Natural killer cell (primary cell): ENCODE results near the gene EOLA1. TPM values are rescaled to one million over a fixed set of nuclear protein-coding genes. Genes with fewer than 3 reads are reported as not detected.
"Not testable (repeated sequence)": the region's sequence is repeated elsewhere in the genome, so short reads cannot be mapped to it uniquely, and the experiment has no call there.

Experiments
- ATAC-seq, 3 donors: fragments of 150-1000 bp in 2 of 3; fragments of 200-7000 bp in 1 of 3; cut with Tn5 transposase; 1 replicate in 1 of 3; 2 replicates in 2 of 3; pipeline ENCODE4 v1.10.0; 2021; ENCODE audit warnings: mild to moderate bottlenecking in 2 of 3, moderate library complexity in 2 of 3
- DNase-seq, 2 donors: peaks; one replicate each; pipeline versions ENCODE4 v3.0.0 to v3.0.0-alpha.2; 2013 to 2021; ENCODE audit warnings: mixed read lengths in 1 of 2
- H3K27ac ChIP-seq: one replicate; pipeline ENCODE4 v1.5.1; 2013; ENCODE audit warnings: mild to moderate bottlenecking, low read length
- H3K27me3 ChIP-seq: one replicate; pipeline ENCODE4 v1.6.1; 2013; ENCODE audit warnings: low read length; ENCODE audit not compliant: control insufficient read depth, insufficient read depth
- H3K36me3 ChIP-seq: one replicate; pipeline ENCODE4 v1.6.1; 2013; ENCODE audit warnings: low read length; ENCODE audit not compliant: control insufficient read depth, insufficient read depth
- H3K4me1 ChIP-seq: one replicate; pipeline ENCODE4 v1.6.1; 2013; ENCODE audit warnings: low read length; ENCODE audit not compliant: control insufficient read depth, insufficient read depth
- H3K4me3 ChIP-seq: one replicate; pipeline ENCODE4 v1.5.1; 2013; ENCODE audit warnings: low read length
- H3K9me3 ChIP-seq: one replicate; pipeline ENCODE4 v1.6.1; 2013; ENCODE audit warnings: low read length; ENCODE audit not compliant: control insufficient read depth, insufficient read depth
- H3K27ac Mint-ChIP-seq, 2 donors: one replicate each; pipeline ENCODE4 v1.8.0; 2022; ENCODE audit warnings: mild to moderate bottlenecking in 2 of 2, mixed read lengths in 2 of 2, moderate library complexity in 1 of 2
- H3K27me3 Mint-ChIP-seq, 2 donors: one replicate each; pipeline ENCODE4 v1.8.0; 2022; ENCODE audit warnings: low read depth in 2 of 2, mixed read lengths in 2 of 2
- H3K36me3 Mint-ChIP-seq: one replicate; pipeline ENCODE4 v1.8.0; 2022; ENCODE audit warnings: mixed read lengths
- H3K4me1 Mint-ChIP-seq, 2 donors: one replicate each; pipeline ENCODE4 v1.8.0; 2022; ENCODE audit warnings: mixed read lengths in 2 of 2
- H3K4me3 Mint-ChIP-seq: one replicate; pipeline ENCODE4 v1.8.0; 2022; ENCODE audit warnings: mild to moderate bottlenecking, moderate library complexity, mixed read lengths
- H3K9me3 Mint-ChIP-seq, 2 donors: one replicate each; pipeline ENCODE4 v1.8.0; 2022; ENCODE audit warnings: mixed read lengths in 2 of 2
- WGBS: methylation state at CpG from one replicate; pipeline ENCODE4 v1.1.7; 2013; ENCODE audit warnings: missing lambda C conversion rate; ENCODE audit not compliant: insufficient coverage; 5-methylcytosine and 5-hydroxymethylcytosine counted together
- intact Hi-C: fragments of 100-400 bp; cut with micrococcal nuclease; formaldehyde crosslinking; loops from one replicate; pipeline ENCODE4 v1.14.2; 2022
- total RNA-seq, 4 donors: library from RNA; stranded (reverse); fragments of 120-200 nt in 1 of 4; gene quantifications; one replicate each; pipeline versions ENCODE4 v1.2.3 to v1.2.4, GENCODE V29; 2013 to 2022
- TF ChIP-seq, protein P1 (sequence below): fragments of 200-600 bp; IDR thresholded peaks from one replicate; pipeline ENCODE4 v1.8.0; 2022; ENCODE audit warnings: antibody characterized with exemption

The EOLA1 gene
- total RNA-seq, 3 donors from 2014 or later (not counting 1 experiment from before 2014, with no cell fraction given) = 26.4 to 37.6 (median 36.7) TPM

DNA sequence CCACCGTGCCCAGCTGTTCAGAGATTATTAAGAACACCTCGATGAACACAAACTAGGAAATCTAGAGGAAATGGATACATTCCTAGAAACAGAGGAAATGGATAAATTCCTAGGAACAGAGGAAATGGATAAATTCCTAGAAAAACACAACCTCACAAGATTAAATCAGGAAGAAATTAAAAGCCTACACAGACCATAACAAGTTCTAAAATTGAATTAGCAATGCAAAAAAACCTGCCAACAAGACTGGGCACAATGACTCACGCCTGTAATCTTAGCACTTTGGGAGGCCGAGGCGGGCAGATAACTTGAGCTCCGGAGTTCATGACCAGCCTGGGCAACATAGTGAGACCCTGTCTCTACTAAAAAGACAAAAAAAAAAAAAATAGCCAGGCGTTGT is 22.6 kb upstream of the EOLA1 start:
- H3K4me1 Mint-ChIP-seq = peaks cover 67 to 75% of the 10 kb centered on the region in 2 donors
- H3K4me3 Mint-ChIP-seq = no peak overlapping the region

DNA sequence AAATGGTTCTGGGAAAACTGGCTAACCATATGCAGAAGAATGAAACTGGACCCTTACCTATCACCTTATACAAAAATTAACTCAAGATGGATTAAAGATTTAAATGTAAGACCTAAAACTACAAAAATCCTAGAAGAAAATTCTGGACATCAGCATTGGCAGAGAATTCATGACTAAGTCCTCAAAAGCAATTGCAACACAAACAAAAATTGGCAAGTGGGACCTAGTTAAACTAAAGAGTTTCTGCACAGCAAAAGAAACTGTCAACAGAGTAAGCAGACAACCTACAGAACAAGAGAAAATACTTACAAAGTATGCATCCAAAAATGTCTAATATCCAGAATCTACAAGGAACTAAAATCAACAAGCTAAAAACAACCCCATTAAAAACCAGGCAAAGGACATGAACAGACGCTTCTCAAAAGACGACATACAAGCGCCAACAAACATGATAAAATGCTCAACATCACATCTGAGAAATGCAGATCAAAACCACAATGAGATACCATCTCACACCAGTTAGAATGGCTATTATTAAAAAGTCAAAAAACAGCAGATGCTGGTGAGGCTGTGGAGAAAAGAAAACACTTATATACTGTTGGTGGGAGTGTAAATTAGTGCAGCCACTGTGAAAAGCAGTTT is 20.1 kb upstream of the EOLA1 start:
- peak overlapping the region; percentile 61 for H3K27ac ChIP-seq
- H3K27me3 ChIP-seq, ATAC-seq, H3K27me3 Mint-ChIP-seq, H3K4me3 ChIP-seq, H3K9me3 Mint-ChIP-seq, intact Hi-C loops, H3K36me3 ChIP-seq, H3K9me3 ChIP-seq, H3K36me3 Mint-ChIP-seq: not testable (repeated sequence)
- Mint-ChIP-seq H3K4me3 (peak overlapping the region; percentile 67), H3K27ac (peak overlapping the region; percentile 68 to 87), H3K4me1 (peaks cover 46 to 54% of the 10 kb centered on the region in 2 donors)
- 0% methylated on average over 3 of the region's 3 CpGs for WGBS
- DNase-seq = peak in 1 of 2 donors; percentile 17
- H3K4me1 ChIP-seq = peaks cover 38% of the 10 kb centered on the region

More for the DNA sequence above, 22.6 kb upstream of the EOLA1 start:
- TF ChIP-seq, protein P1, sequence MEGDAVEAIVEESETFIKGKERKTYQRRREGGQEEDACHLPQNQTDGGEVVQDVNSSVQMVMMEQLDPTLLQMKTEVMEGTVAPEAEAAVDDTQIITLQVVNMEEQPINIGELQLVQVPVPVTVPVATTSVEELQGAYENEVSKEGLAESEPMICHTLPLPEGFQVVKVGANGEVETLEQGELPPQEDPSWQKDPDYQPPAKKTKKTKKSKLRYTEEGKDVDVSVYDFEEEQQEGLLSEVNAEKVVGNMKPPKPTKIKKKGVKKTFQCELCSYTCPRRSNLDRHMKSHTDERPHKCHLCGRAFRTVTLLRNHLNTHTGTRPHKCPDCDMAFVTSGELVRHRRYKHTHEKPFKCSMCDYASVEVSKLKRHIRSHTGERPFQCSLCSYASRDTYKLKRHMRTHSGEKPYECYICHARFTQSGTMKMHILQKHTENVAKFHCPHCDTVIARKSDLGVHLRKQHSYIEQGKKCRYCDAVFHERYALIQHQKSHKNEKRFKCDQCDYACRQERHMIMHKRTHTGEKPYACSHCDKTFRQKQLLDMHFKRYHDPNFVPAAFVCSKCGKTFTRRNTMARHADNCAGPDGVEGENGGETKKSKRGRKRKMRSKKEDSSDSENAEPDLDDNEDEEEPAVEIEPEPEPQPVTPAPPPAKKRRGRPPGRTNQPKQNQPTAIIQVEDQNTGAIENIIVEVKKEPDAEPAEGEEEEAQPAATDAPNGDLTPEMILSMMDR = no peak
- no peaks in the 10 kb centered on the region for H3K36me3 ChIP-seq
- H3K4me1 ChIP-seq = peaks cover 43% of the 10 kb centered on the region
- H3K27ac Mint-ChIP-seq = peak overlapping the region in 1 of 2 donors; percentile 29
- H3K27me3 Mint-ChIP-seq = no peaks in the 10 kb centered on the region
- ATAC-seq (no peak), DNase-seq (no peak)
- no peaks in the 10 kb centered on the region for H3K27me3 ChIP-seq
- no peaks in the 10 kb centered on the region for H3K9me3 ChIP-seq
- no peak overlapping the region for H3K4me3 ChIP-seq
- no peaks in the 10 kb centered on the region for H3K36me3 Mint-ChIP-seq
- no peak overlapping the region for H3K27ac ChIP-seq
- intact Hi-C loops = loop anchor here (10.0 kb wide), 1 partner anchor 1603 kb away; the partner anchor contains the start of gene FMR1
- 74% methylated on average over 4 of the region's 7 CpGs for WGBS
- H3K9me3 Mint-ChIP-seq = no peaks in the 10 kb centered on the region

DNA sequence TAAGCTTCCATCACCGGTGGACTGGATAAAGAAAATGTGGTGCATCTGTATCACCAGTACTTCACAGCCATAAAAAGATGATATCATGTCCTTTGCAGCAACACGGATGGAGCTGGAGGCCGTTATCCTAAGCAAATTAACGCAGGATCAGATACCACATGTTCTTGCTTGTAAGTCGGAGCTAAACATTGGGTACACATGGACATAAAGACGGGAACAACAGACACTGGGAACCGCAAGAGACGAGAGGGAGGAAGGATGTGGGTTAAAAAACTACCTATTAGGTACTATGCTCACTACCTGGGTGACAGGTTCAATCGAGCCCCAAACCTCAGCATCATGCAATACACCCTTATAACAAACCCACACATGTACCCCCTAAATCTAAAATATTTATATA is 19.4 kb upstream of the EOLA1 start:
- Histone ChIP-seq H3K36me3 (no peaks in the 10 kb centered on the region), H3K9me3 (no peaks in the 10 kb centered on the region), H3K27me3 (no peaks in the 10 kb centered on the region), H3K4me3 (no peak overlapping the region), H3K4me1 (peaks cover 40% of the 10 kb centered on the region), H3K27ac (peak overlapping the region; percentile 61)
- peak overlapping the region; percentile 68 to 87 for H3K27ac Mint-ChIP-seq
- peaks cover 44 to 48% of the 10 kb centered on the region in 2 donors for H3K4me1 Mint-ChIP-seq
- TF ChIP-seq, protein P1 = no peak
- intact Hi-C loops = no loop called here
- no peaks in the 10 kb centered on the region for H3K36me3 Mint-ChIP-seq
- peak overlapping the region; percentile 67 for H3K4me3 Mint-ChIP-seq
- DNase-seq = peak in 1 of 2 donors; percentile 70
- no peaks in the 10 kb centered on the region for H3K27me3 Mint-ChIP-seq
- WGBS = 52% methylated on average over 4 of the region's 9 CpGs
- no peak for ATAC-seq
- H3K9me3 Mint-ChIP-seq = no peaks in the 10 kb centered on the region

DNA sequence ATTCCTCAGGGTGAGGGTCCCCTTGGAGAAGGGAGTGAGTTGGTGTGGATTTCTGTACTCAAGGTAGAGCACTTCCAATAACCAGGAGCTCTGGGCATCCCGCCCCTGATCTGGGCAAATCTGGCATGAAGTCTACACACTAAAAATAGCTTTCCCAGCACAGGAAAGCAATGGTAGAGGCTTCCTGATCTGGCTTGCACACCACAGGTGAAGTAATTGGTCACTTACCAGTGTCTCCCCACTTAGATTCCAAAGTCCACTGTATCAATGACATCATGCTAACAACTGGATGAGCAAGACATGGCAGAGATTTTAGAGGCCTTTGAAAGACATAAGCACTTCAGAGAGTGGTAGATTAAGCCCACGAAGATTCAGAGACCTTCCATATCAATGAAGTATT is 17.9 kb upstream of the EOLA1 start:
- Mint-ChIP-seq H3K9me3 (no peaks in the 10 kb centered on the region), H3K27ac (peak overlapping the region; percentile 68 to 78), H3K36me3 (no peaks in the 10 kb centered on the region), H3K4me3 (no peak overlapping the region), H3K4me1 (peaks cover 39 to 42% of the 10 kb centered on the region in 2 donors), H3K27me3 (no peaks in the 10 kb centered on the region)
- WGBS = 100% methylated on average over 1 of the region's 2 CpGs
- TF ChIP-seq, protein P1 = no peak
- intact Hi-C loops = no loop called here
- Histone ChIP-seq H3K9me3 (no peaks in the 10 kb centered on the region), H3K4me1 (peaks cover 50% of the 10 kb centered on the region), H3K27ac (no peak overlapping the region), H3K27me3 (no peaks in the 10 kb centered on the region), H3K4me3 (no peak overlapping the region), H3K36me3 (no peaks in the 10 kb centered on the region)
- ATAC-seq = no peak
- no peak for DNase-seq

DNA sequence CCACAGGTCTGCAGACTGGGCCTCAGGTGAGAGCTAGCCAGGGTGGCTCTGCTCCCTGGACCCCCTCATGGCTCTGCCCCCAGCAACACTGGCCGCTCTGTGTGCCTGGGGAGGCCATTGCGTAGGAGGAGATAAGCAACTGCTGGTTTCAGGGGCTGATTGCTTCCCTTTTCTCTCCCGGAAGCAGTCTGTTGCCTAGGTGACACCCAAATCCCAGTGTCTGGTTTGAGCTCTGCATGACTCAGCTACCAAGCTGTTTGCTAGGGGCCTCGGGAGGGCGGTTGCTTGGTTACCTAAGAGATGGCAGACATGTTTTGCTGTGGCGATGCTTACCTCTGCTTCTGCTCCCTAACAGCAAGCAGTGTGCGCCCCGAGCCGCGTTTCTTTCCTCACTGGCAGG is 15.4 kb upstream of the EOLA1 start:
- Mint-ChIP-seq H3K27ac (peak overlapping the region; percentile 86 to 87), H3K4me3 (peak overlapping the region; percentile 69), H3K4me1 (peaks cover 21 to 47% of the 10 kb centered on the region in 2 donors)
- H3K36me3 ChIP-seq, H3K36me3 Mint-ChIP-seq, H3K9me3 ChIP-seq, H3K27me3 ChIP-seq, H3K9me3 Mint-ChIP-seq, H3K27me3 Mint-ChIP-seq, intact Hi-C loops: not testable (repeated sequence)
- peak overlapping the region; percentile 92 for H3K27ac ChIP-seq
- H3K4me3 ChIP-seq = peak overlapping the region; percentile 7
- ATAC-seq = peak; percentile 73 to 90 (median 80)
- peaks cover 50% of the 10 kb centered on the region for H3K4me1 ChIP-seq
- 0% methylated on average over 3 of the region's 10 CpGs for WGBS
- DNase-seq = peak; percentile 48 to 68

DNA sequence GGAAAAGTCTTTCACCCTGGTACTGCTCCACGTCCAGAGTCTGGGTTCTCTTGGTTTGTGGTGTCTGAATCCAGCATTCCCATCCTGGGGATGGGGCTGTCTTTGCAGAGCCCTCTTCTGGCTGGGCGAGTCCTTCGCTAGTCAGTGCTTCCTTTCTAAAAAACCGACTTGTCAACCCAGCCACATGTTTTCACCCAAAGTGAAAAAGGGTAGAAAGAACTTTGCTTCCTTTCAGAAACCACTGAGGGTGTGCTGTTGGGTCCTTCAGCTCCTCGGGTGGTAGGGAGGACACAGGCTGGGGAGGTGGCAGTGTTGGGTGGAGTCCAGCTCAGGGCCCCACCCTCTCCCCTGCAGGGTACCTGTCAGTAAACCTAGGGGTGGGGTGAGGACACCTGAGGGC is 14.9 kb upstream of the EOLA1 start:
- 0% methylated on average over 1 of the region's 5 CpGs for WGBS
- peak; percentile 27 to 73 for DNase-seq
- Mint-ChIP-seq H3K4me3 (peak overlapping the region; percentile 69), H3K4me1 (peaks cover 18 to 42% of the 10 kb centered on the region in 2 donors), H3K27ac (peak overlapping the region; percentile 86 to 87)
- Histone ChIP-seq H3K4me1 (peaks cover 50% of the 10 kb centered on the region), H3K4me3 (peak overlapping the region; percentile 7), H3K27ac (peak overlapping the region; percentile 92)
- H3K27me3 Mint-ChIP-seq, H3K36me3 Mint-ChIP-seq, intact Hi-C loops, H3K36me3 ChIP-seq, H3K27me3 ChIP-seq, H3K9me3 Mint-ChIP-seq, H3K9me3 ChIP-seq: not testable (repeated sequence)
- peak; percentile 55 to 73 (median 68) for ATAC-seq
